GM08714 (cell line): ENCODE data around the gene MEI4.
"Not testable (repeated sequence)": the region's sequence is repeated elsewhere in the genome, so short reads cannot be mapped to it uniquely, and the experiment has no call there.

Source experiments
- H3K4me3 ChIP-seq: fragments of 200-500 bp; sonication (Bioruptor generic); 2 replicates; pipeline ENCODE4 v1.5.1; 2014; ENCODE audit warnings: mild to moderate bottlenecking, low read length, inconsistent platforms
- ZNF274 ChIP-seq: IDR thresholded peaks from 2 replicates; pipeline ENCODE4 v1.6.1; 2012; ENCODE audit warnings: mild to moderate bottlenecking, low read depth, low read length

MEI4 gene

GRCh38 chr6:77740380-77740779, 87.5 kb downstream of the MEI4 start:
- TF ChIP-seq ZNF274 = no peak

GRCh38 chr6:77752156-77752555, 99.3 kb downstream of the MEI4 start:
- H3K4me3 ChIP-seq = not testable (repeated sequence)

More at GRCh38 chr6:77740380-77740779, 87.5 kb downstream of the MEI4 start:
- H3K4me3 ChIP-seq = no peak overlapping the region

GRCh38 chr6:77762386-77762785, 109.5 kb downstream of the MEI4 start:
- no peak for TF ChIP-seq ZNF274
- H3K4me3 ChIP-seq = no peak overlapping the region

GRCh38 chr6:77763124-77763523, 110.3 kb downstream of the MEI4 start:
- no peak for TF ChIP-seq ZNF274
- no peak overlapping the region for H3K4me3 ChIP-seq

GRCh38 chr6:77764364-77764763, 111.5 kb downstream of the MEI4 start:
- no peak overlapping the region for H3K4me3 ChIP-seq
- no peak for TF ChIP-seq ZNF274

GRCh38 chr6:77773157-77773822, 120.5 kb downstream of the MEI4 start:
- TF ChIP-seq ZNF274 = no peak
- no peak overlapping the region for H3K4me3 ChIP-seq

- no peak overlapping the region for H3K4me3 ChIP-seq
- TF ChIP-seq ZNF274 = no peak
Observed at GRCh38 chr6:77774457-77774856, 121.6 kb downstream of the MEI4 start.

GRCh38 chr6:77776441-77776840, 123.6 kb downstream of the MEI4 start:
- H3K4me3 ChIP-seq = no peak overlapping the region
- TF ChIP-seq ZNF274 = no peak

- TF ChIP-seq ZNF274 = no peak
- H3K4me3 ChIP-seq = no peak overlapping the region
Observed at GRCh38 chr6:77778527-77778926, 125.7 kb downstream of the MEI4 start.

- no peak for TF ChIP-seq ZNF274
- no peak overlapping the region for H3K4me3 ChIP-seq
Observed at GRCh38 chr6:77786935-77787629, 134.2 kb downstream of the MEI4 start.

GRCh38 chr6:77796824-77797809, 144.3 kb downstream of the MEI4 start:
- H3K4me3 ChIP-seq = no peak overlapping the region
- no peak for TF ChIP-seq ZNF274

- H3K4me3 ChIP-seq = no peak overlapping the region
- TF ChIP-seq ZNF274 = no peak
Observed at GRCh38 chr6:77812304-77812703, 159.5 kb downstream of the MEI4 start.

GRCh38 chr6:77813090-77813489, 160.3 kb downstream of the MEI4 start:
- no peak overlapping the region for H3K4me3 ChIP-seq
- TF ChIP-seq ZNF274 = no peak

GRCh38 chr6:77814119-77814518, 161.3 kb downstream of the MEI4 start:
- TF ChIP-seq ZNF274 = no peak
- H3K4me3 ChIP-seq = no peak overlapping the region
